Measurements from ENCODE around the gene HAX1.
A peak's percentile ranks its signal among the peaks of the same experiment; 100 is the strongest.
"Not testable (repeated sequence)": the region's sequence is repeated elsewhere in the genome, so short reads cannot be mapped to it uniquely, and the experiment has no call there.

HAX1 gene

GRCh38 chr1:154320882-154321608 lies 48.6 kb downstream of the HAX1 start, which contains the start of gene AQP10:
TSS of gene AQP10 (plus strand) at chr1:154321093. CDS start at chr1:154321156, 63 bp downstream.
- H3K4me2 ChIP-seq, result no peak within 1 kb of the TSS
- H4K20me1 ChIP-seq, result no peaks in the 10 kb centered on the region
- H3K27ac ChIP-seq, result no peak within 1 kb of the TSS
- H3K36me3 ChIP-seq, result no peaks in the 10 kb centered on the region
- no peak within 1 kb of the TSS for H3K4me3 ChIP-seq
- peaks cover 0 to 10% (median 8%) of the 10 kb centered on the region in 10 experiments; a peak in 18 of 20 replicates for H3K4me1 ChIP-seq
- peaks cover 21 to 26% (median 25%) of the 10 kb centered on the region in 11 experiments for H3K9me3 ChIP-seq (replicated peaks in 1 of 11)
- H3K9ac ChIP-seq, result no peak within 1 kb of the TSS
- TF ChIP-seq Cebpa-rat (IDR thresholded peaks at IDR 0.05), result no peak
- H3K27me3 ChIP-seq, result no peaks in the 10 kb centered on the region

- H3K4me2 ChIP-seq, H4K20me1 ChIP-seq, H3K9ac ChIP-seq, H3K4me3 ChIP-seq, H3K27ac ChIP-seq, H3K36me3 ChIP-seq, H3K27me3 ChIP-seq: not testable (repeated sequence)
- peaks cover 16 to 21% (median 20%) of the 10 kb centered on the region in 11 experiments for H3K9me3 ChIP-seq (replicated peaks in 1 of 11)
- peaks cover 3 to 15% (median 13%) of the 10 kb centered on the region in 10 experiments for H3K4me1 ChIP-seq
Measured at GRCh38 chr1:154321609-154321934, 49.1 kb downstream of the HAX1 start.

DNA sequence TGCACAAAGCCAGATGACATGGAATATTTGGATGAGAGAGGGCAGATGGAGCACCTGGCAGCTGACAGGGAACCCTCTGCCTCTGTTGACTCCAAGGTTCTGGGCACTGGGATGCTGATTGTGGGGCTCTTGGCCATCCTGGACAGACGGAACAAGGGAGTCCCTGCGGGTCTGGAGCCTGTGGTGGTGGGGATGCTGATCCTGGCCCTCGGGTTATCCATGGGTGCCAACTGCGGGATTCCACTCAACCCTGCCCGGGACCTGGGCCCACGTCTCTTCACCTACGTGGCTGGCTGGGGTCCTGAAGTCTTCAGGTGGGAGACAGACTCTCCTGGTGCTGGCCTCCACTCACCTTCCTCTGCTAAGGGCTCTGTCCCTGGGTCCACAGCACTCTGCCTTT lies 51.1 kb downstream of the HAX1 start:
- H3K9ac ChIP-seq, result no peak overlapping the region
- H3K27me3 ChIP-seq, result no peaks in the 10 kb centered on the region
- peak overlapping the region in 1 of 11 experiments; percentile 75; a peak in 1 of 22 replicates for H3K4me2 ChIP-seq
- H3K9me3 ChIP-seq (replicated peaks in 1 of 11), result peaks cover 0 to 2% (median under 1%) of the 10 kb centered on the region in 11 experiments; a peak in 7 of 22 replicates
- peak overlapping the region in 1 of 11 experiments; percentile 92; a peak in 1 of 22 replicates for H3K27ac ChIP-seq
- H4K20me1 ChIP-seq, result peaks cover 0 to 13% (median 5%) of the 10 kb centered on the region in 11 experiments; a peak in 8 of 22 replicates
- TF ChIP-seq Cebpa-rat (IDR thresholded peaks at IDR 0.05), result no peak
- no peaks in the 10 kb centered on the region for H3K36me3 ChIP-seq
- no peak overlapping the region for H3K4me3 ChIP-seq
- H3K4me1 ChIP-seq, result peaks cover 21 to 34% (median 31%) of the 10 kb centered on the region in 10 experiments

- H3K4me3 ChIP-seq, result peak overlapping the region in 9 of 10 experiments; percentile 64 to 94 (median 82); a peak in 17 of 20 replicates
- peak overlapping the region; percentile 63 to 100 (median 87) for H3K4me2 ChIP-seq
- peak overlapping the region in 8 of 11 experiments; percentile 89 to 99 (median 96); a peak in 13 of 22 replicates for H3K9ac ChIP-seq
- peak overlapping the region in 5 of 11 experiments; percentile 22 to 97 (median 56); a peak in 5 of 22 replicates for H3K27ac ChIP-seq
- no peaks in the 10 kb centered on the region for H3K27me3 ChIP-seq
- TF ChIP-seq Cebpa-rat (IDR thresholded peaks at IDR 0.05), result no peak
- peaks cover 28 to 42% (median 38%) of the 10 kb centered on the region in 10 experiments for H3K4me1 ChIP-seq
- 0 out of 22 replicates have a peak, but pooled peaks cover 0 to under 1% (median 0%) of the 10 kb centered on the region in 11 experiments for H3K36me3 ChIP-seq
- peaks cover 0 to 20% (median 11%) of the 10 kb centered on the region in 11 experiments; a peak in 17 of 22 replicates for H4K20me1 ChIP-seq
- H3K9me3 ChIP-seq (replicated peaks in 1 of 11), result no peaks in the 10 kb centered on the region
Measured at GRCh38 chr1:154324241-154324640, 51.8 kb downstream of the HAX1 start.

DNA sequence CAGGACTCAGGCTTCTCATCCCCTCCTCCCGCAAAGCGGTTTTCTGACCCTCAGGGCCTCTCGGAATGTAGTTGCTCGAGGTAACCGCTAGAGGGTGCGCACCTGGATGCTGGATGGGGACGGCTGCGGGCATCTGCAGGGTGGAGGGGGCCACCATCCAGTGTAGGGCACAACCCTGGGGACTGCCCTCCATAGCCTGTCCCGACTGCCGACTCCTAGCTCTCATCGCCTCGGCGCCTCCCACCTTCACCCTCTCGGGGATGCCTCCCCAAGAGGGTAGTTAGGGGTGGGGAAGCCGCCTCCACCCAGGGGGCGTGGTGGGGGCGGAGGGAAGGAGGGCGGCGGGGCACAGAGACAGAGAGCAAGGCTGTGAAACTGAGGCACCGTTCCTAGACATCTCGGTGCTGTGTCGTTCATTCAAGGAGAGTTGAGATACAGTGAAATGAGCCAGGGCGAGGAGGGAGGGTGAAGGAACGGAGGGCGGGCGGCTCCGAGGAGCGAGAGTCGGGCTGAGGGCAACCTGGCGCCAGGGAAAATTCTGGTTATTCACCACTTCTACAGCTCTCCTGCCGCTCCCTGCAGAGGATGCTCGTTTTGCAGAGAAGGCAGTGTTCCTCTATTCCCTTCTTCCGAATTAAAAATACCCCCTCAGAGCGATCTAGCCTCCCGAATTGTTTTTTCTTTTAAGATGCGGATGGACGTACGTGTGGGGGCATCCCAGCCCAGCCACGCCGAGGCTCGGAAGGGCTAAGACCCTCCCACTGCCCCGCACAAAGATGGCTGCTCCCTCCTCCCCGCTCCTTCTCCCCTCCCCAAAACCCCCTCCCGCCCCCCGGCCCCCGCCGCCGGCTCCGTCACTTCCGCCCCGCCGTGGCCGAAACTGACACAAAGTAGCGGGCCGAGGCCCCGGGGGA lies 52.5 kb downstream of the HAX1 start, which contains the start of gene ATP8B2:
ATP8B2 (plus strand) TSS at position 857 of the 914 bp plus-strand sequence. CDS start 2,617 bp downstream, outside the sequence.
- Histone ChIP-seq H3K4me2 (peak within 1 kb of the TSS; percentile 98 to 100 (median 100)), H3K36me3 (peaks cover 0 to 7% (median 3%) of the 10 kb centered on the region in 11 experiments; a peak in 11 of 22 replicates), H3K4me3 (peak within 1 kb of the TSS; percentile 64 to 94 (median 81)), H4K20me1 (peaks cover 0 to 26% (median 18%) of the 10 kb centered on the region in 11 experiments; a peak in 17 of 22 replicates), H3K27ac (peak within 1 kb of the TSS; percentile 59 to 98 (median 93); a peak in 21 of 22 replicates), H3K4me1 (peaks cover 35 to 48% (median 45%) of the 10 kb centered on the region in 10 experiments), H3K9ac (peak within 1 kb of the TSS; percentile 85 to 99 (median 93)), H3K27me3 (no peaks in the 10 kb centered on the region), H3K9me3 (replicated peaks in 1 of 11) (no peaks in the 10 kb centered on the region)
- no peak for TF ChIP-seq Cebpa-rat (IDR thresholded peaks at IDR 0.05)
